ENCODE data around the gene UTP15. TPM values are rescaled to one million over a fixed set of nuclear protein-coding genes. Genes with fewer than 3 reads are reported as not detected.

Gene UTP15
- polyA plus RNA-seq, 3 donors = 2.8 to 8.6 (median 2.8) TPM

- Mint-ChIP-seq H3K4me3 (no peak overlapping the region), H3K9me3 (peaks cover 0 to 2% (median 0%) of the 10 kb centered on the region in 7 donors), H3K27me3 (ENCODE audit: low read depth in 3 of 3) (peaks cover 15 to 27% (median 19%) of the 10 kb centered on the region in 3 donors), H3K36me3 (no peaks in the 10 kb centered on the region), H3K4me1 (peaks cover 2% of the 10 kb centered on the region), H3K27ac (no peak overlapping the region)
- H2AFZ ChIP-seq (ENCODE audit: insufficient read depth, low read depth, low read length, poor library complexity, severe bottlenecking) = no peak overlapping the region
- no peaks in the 10 kb centered on the region for H3K36me3 ChIP-seq (replicated peaks in 1 of 2; ENCODE audit: control insufficient read depth in 1 of 2, insufficient read depth in 2 of 2, low read length in 2 of 2)
- H4K20me1 ChIP-seq (ENCODE audit: insufficient read depth, low read length) = no peaks in the 10 kb centered on the region
- H3K9me3 ChIP-seq (replicated peaks in 1 of 2; ENCODE audit: control insufficient read depth in 1 of 2, insufficient read depth in 1 of 2, low read length in 2 of 2) = no peaks in the 10 kb centered on the region
- no peaks in the 10 kb centered on the region for H3K79me2 ChIP-seq (ENCODE audit: insufficient read depth, low read length)
- 88% methylated on average over 2 of the region's 2 CpGs for WGBS (ENCODE audit: insufficient coverage)
- TF ChIP-seq CTCF (IDR thresholded peaks at IDR 0.05) = no peak
- peaks cover 0 to 3% of the 10 kb centered on the region in 2 donors for H3K27me3 ChIP-seq (ENCODE audit: control insufficient read depth in 2 of 2, insufficient read depth in 2 of 2, low read length in 2 of 2)
- intact Hi-C loops (cut with micrococcal nuclease) = no loop called here
- no peaks in the 10 kb centered on the region for H3K4me1 ChIP-seq (ENCODE audit: control insufficient read depth in 1 of 2, insufficient read depth in 2 of 2, low read length in 2 of 2)
- H3K4me3 ChIP-seq (replicated peaks in 1 of 3; ENCODE audit: low read depth in 2 of 3, low read length in 3 of 3) = no peak overlapping the region
- no peak overlapping the region for H3K4me2 ChIP-seq (replicated peaks; ENCODE audit: extremely low read depth, low read length, poor library complexity, severe bottlenecking)
- no peak for DNase-seq
- no peak overlapping the region for H3K9ac ChIP-seq (ENCODE audit: insufficient read depth, low read length, poor library complexity, severe bottlenecking)
- no peak overlapping the region for H3K27ac ChIP-seq (ENCODE audit: low read depth in 1 of 2, low read length in 2 of 2)
These were observed 25.8 kb upstream of the UTP15 start for GRCh38 chr5:73539730-73540129.

GRCh38 chr5:73540192-73540591 lies 25.4 kb upstream of the UTP15 start:
- no peaks in the 10 kb centered on the region for H3K36me3 ChIP-seq (replicated peaks in 1 of 2; ENCODE audit: control insufficient read depth in 1 of 2, insufficient read depth in 2 of 2, low read length in 2 of 2)
- H3K4me1 ChIP-seq (ENCODE audit: control insufficient read depth in 1 of 2, insufficient read depth in 2 of 2, low read length in 2 of 2) = no peaks in the 10 kb centered on the region
- TF ChIP-seq CTCF (IDR thresholded peaks at IDR 0.05) = no peak
- Mint-ChIP-seq H3K4me3 (no peak overlapping the region), H3K27me3 (ENCODE audit: low read depth in 3 of 3) (peaks cover 15 to 27% (median 19%) of the 10 kb centered on the region in 3 donors), H3K9me3 (peaks cover 0 to 2% (median 0%) of the 10 kb centered on the region in 7 donors), H3K4me1 (peaks cover 2% of the 10 kb centered on the region), H3K27ac (no peak overlapping the region), H3K36me3 (no peaks in the 10 kb centered on the region)
- intact Hi-C loops (cut with micrococcal nuclease) = no loop called here
- no peak overlapping the region for H3K27ac ChIP-seq (ENCODE audit: low read depth in 1 of 2, low read length in 2 of 2)
- H3K9me3 ChIP-seq (replicated peaks in 1 of 2; ENCODE audit: control insufficient read depth in 1 of 2, insufficient read depth in 1 of 2, low read length in 2 of 2) = no peaks in the 10 kb centered on the region
- DNase-seq = no peak
- peaks cover 0 to 3% of the 10 kb centered on the region in 2 donors for H3K27me3 ChIP-seq (ENCODE audit: control insufficient read depth in 2 of 2, insufficient read depth in 2 of 2, low read length in 2 of 2)
- H3K79me2 ChIP-seq (ENCODE audit: insufficient read depth, low read length) = no peaks in the 10 kb centered on the region
- H4K20me1 ChIP-seq (ENCODE audit: insufficient read depth, low read length) = no peaks in the 10 kb centered on the region
- H3K9ac ChIP-seq (ENCODE audit: insufficient read depth, low read length, poor library complexity, severe bottlenecking) = no peak overlapping the region
- 60% methylated on average over 3 of the region's 3 CpGs for WGBS (ENCODE audit: insufficient coverage)
- H3K4me2 ChIP-seq (replicated peaks; ENCODE audit: extremely low read depth, low read length, poor library complexity, severe bottlenecking) = no peak overlapping the region
- H3K4me3 ChIP-seq (replicated peaks in 1 of 3; ENCODE audit: low read depth in 2 of 3, low read length in 3 of 3) = no peak overlapping the region
- no peak overlapping the region for H2AFZ ChIP-seq (ENCODE audit: insufficient read depth, low read depth, low read length, poor library complexity, severe bottlenecking)

Measured in CD14-positive monocyte (primary cell).